Thyroid gland (tissue), 4 donors: ENCODE data around the gene BRAT1.

Experiments used
- POLR2A ChIP-seq, 2 donors: fragments of 450-650 bp; IDR thresholded peaks; one replicate each; pipeline ENCODE4 v1.6.1; 2017; ENCODE audit warnings: antibody characterized with exemption in 2 of 2, mild to moderate bottlenecking in 2 of 2, moderate library complexity in 1 of 2
- TF ChIP-seq, protein P1 (sequence below), 6 experiments: fragments of 200-600 bp in 3 of 6; fragments of 450-650 bp in 3 of 6; sonication (generic) in 3 of 6; IDR thresholded peaks; one replicate each; pipeline ENCODE4 v1.5.1; 2016 to 2019; ENCODE audit warnings: antibody characterized with exemption in 6 of 6, mild to moderate bottlenecking in 2 of 6, inconsistent platforms in 1 of 6, moderate library complexity in 1 of 6

- TF ChIP-seq, protein P1, sequence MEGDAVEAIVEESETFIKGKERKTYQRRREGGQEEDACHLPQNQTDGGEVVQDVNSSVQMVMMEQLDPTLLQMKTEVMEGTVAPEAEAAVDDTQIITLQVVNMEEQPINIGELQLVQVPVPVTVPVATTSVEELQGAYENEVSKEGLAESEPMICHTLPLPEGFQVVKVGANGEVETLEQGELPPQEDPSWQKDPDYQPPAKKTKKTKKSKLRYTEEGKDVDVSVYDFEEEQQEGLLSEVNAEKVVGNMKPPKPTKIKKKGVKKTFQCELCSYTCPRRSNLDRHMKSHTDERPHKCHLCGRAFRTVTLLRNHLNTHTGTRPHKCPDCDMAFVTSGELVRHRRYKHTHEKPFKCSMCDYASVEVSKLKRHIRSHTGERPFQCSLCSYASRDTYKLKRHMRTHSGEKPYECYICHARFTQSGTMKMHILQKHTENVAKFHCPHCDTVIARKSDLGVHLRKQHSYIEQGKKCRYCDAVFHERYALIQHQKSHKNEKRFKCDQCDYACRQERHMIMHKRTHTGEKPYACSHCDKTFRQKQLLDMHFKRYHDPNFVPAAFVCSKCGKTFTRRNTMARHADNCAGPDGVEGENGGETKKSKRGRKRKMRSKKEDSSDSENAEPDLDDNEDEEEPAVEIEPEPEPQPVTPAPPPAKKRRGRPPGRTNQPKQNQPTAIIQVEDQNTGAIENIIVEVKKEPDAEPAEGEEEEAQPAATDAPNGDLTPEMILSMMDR (IDR thresholded peaks at IDR 0.05) = no peak
- TF ChIP-seq POLR2A (IDR thresholded peaks at IDR 0.05) = no peak
Measured at GRCh38 chr7:2589341-2589740, 34.0 kb upstream of the BRAT1 start.
